ENCODE data around the gene LUZP2.

DNA sequence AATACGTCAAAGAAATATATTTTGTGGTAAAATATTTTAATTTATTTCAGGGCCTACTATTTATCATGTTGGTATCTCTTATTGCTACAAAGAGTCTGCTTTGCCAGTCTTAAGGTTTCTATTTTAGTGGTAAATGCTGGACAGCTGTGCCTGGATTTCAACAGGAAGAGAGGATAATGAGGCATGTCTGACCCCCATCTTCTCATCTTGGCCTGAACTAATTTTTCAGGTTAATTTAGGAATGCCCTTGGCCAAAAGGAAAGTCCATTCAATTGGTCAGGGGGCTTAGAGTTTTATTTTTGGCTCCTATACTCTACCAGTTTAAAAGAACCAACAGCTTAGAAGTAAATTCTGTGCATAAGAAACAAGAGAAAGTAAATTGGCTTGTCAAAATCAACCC lies 428.2 kb downstream of the LUZP2 start:
- TF ChIP-seq POLR2A (IDR thresholded peaks at IDR 0.05) = no peak
- TF ChIP-seq, protein P1, sequence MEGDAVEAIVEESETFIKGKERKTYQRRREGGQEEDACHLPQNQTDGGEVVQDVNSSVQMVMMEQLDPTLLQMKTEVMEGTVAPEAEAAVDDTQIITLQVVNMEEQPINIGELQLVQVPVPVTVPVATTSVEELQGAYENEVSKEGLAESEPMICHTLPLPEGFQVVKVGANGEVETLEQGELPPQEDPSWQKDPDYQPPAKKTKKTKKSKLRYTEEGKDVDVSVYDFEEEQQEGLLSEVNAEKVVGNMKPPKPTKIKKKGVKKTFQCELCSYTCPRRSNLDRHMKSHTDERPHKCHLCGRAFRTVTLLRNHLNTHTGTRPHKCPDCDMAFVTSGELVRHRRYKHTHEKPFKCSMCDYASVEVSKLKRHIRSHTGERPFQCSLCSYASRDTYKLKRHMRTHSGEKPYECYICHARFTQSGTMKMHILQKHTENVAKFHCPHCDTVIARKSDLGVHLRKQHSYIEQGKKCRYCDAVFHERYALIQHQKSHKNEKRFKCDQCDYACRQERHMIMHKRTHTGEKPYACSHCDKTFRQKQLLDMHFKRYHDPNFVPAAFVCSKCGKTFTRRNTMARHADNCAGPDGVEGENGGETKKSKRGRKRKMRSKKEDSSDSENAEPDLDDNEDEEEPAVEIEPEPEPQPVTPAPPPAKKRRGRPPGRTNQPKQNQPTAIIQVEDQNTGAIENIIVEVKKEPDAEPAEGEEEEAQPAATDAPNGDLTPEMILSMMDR (IDR thresholded peaks at IDR 0.05) = no peak
